ENCODE results near the gene HOTAIR.

DNA sequence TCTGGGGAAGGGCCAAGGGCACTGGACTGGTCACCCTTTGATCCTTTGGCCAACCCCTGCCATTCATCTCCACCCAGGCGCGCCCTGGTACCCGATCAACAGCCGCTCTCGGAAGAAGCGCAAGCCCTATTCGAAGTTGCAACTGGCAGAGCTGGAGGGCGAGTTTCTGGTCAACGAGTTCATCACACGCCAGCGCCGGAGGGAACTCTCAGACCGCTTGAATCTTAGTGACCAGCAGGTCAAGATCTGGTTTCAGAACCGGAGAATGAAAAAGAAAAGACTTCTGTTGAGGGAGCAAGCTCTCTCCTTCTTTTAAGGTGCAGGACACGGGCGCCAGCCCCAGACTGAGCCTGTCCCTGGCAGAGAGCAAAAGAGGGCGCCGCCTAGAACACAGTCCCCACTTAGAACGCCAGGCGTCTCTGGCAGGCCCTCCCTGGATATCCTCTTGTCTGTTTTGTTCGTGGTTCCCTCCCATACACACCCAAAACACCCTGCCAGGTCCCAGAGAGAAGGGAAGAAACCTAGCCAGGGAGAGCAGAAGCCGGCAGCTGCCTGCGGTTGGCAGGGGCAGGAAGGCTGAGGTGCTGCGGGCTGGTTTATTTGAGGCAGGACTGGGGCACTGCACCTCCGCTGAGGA lies 18.4 kb downstream of the HOTAIR start:
- TF ChIP-seq EP300 (IDR thresholded peaks at IDR 0.05): no peak
- TF ChIP-seq, protein P1, sequence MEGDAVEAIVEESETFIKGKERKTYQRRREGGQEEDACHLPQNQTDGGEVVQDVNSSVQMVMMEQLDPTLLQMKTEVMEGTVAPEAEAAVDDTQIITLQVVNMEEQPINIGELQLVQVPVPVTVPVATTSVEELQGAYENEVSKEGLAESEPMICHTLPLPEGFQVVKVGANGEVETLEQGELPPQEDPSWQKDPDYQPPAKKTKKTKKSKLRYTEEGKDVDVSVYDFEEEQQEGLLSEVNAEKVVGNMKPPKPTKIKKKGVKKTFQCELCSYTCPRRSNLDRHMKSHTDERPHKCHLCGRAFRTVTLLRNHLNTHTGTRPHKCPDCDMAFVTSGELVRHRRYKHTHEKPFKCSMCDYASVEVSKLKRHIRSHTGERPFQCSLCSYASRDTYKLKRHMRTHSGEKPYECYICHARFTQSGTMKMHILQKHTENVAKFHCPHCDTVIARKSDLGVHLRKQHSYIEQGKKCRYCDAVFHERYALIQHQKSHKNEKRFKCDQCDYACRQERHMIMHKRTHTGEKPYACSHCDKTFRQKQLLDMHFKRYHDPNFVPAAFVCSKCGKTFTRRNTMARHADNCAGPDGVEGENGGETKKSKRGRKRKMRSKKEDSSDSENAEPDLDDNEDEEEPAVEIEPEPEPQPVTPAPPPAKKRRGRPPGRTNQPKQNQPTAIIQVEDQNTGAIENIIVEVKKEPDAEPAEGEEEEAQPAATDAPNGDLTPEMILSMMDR (IDR thresholded peaks at IDR 0.05): no peak

All from sigmoid colon (tissue), 4 donors.